H9 (cell line): Measurements from ENCODE around the gene H2BK1. TPM values are rescaled to one million over a fixed set of nuclear protein-coding genes. Genes with fewer than 3 reads are reported as not detected.

Source experiments
- DNase-seq: peaks from one replicate; pipeline ENCODE4 v3.0.0-alpha.2; 2017
- H2AFZ ChIP-seq: one replicate; pipeline ENCODE4 v1.6.1; 2013; ENCODE audit warnings: mild to moderate bottlenecking, low read length, control low read depth, moderate library complexity
- H2AK5ac ChIP-seq: 2 replicates; pipeline ENCODE4 v1.6.1; 2013; ENCODE audit warnings: low read length, control low read depth, mixed read lengths; ENCODE audit not compliant: insufficient read length
- H2BK120ac ChIP-seq: one replicate; pipeline ENCODE4 v1.6.1; 2013; ENCODE audit warnings: low read depth, mild to moderate bottlenecking, low read length, control low read depth, inconsistent platforms; ENCODE audit not compliant: poor library complexity, severe bottlenecking
- H2BK12ac ChIP-seq: 2 replicates; pipeline ENCODE4 v1.6.1; 2013; ENCODE audit warnings: low read length, control low read depth, mixed read lengths, low read depth; ENCODE audit not compliant: insufficient read length
- H2BK15ac ChIP-seq: 2 replicates; pipeline ENCODE4 v1.6.1; 2013; ENCODE audit warnings: low read depth, low read length, control low read depth
- H2BK20ac ChIP-seq: one replicate; pipeline ENCODE4 v1.6.1; 2013; ENCODE audit warnings: low read depth, mild to moderate bottlenecking, low read length, control low read depth, inconsistent platforms; ENCODE audit not compliant: poor library complexity, severe bottlenecking
- H2BK5ac ChIP-seq: 2 replicates; pipeline ENCODE4 v1.6.1; 2013; ENCODE audit warnings: low read length, control low read depth, mixed read lengths; ENCODE audit not compliant: insufficient read length
- H3K14ac ChIP-seq: 2 replicates; pipeline ENCODE4 v1.6.1; 2013; ENCODE audit warnings: low read length, control low read depth; ENCODE audit not compliant: insufficient read depth
- H3K18ac ChIP-seq: 2 replicates; pipeline ENCODE4 v1.6.1; 2013; ENCODE audit warnings: low read depth, mild to moderate bottlenecking, mixed read lengths, low read length, control low read depth; ENCODE audit not compliant: insufficient read length
- H3K23ac ChIP-seq: 2 replicates; pipeline ENCODE4 v1.6.1; 2013; ENCODE audit warnings: low read length, control low read depth, mixed read lengths, low read depth; ENCODE audit not compliant: insufficient read length
- H3K23me2 ChIP-seq: 2 replicates; pipeline ENCODE4 v1.6.1; 2013; ENCODE audit warnings: low read depth, mild to moderate bottlenecking, mixed read lengths, low read length, control low read depth; ENCODE audit not compliant: insufficient read length, poor library complexity, severe bottlenecking
- H3K27ac ChIP-seq: 2 replicates; pipeline ENCODE4 v1.5.1; 2013; ENCODE audit warnings: low read length, control low read depth, mixed read lengths, low read depth; ENCODE audit not compliant: insufficient read length
- H3K27me3 ChIP-seq: 2 replicates; pipeline ENCODE4 v1.6.1; 2013; ENCODE audit warnings: low read length, control low read depth, inconsistent platforms; ENCODE audit not compliant: insufficient read depth
- H3K4ac ChIP-seq: 2 replicates; pipeline ENCODE4 v1.6.1; 2013; ENCODE audit warnings: low read depth, mild to moderate bottlenecking, control low read depth, inconsistent platforms, low read length, moderate library complexity
- H3K4me1 ChIP-seq: 2 replicates; pipeline ENCODE4 v1.6.1; 2013; ENCODE audit warnings: low read length, control low read depth, inconsistent platforms; ENCODE audit not compliant: insufficient read depth
- H3K4me2 ChIP-seq: 2 replicates; pipeline ENCODE4 v1.6.1; 2013; ENCODE audit warnings: low read length, control low read depth, mixed read lengths; ENCODE audit not compliant: insufficient read length, insufficient read depth
- H3K56ac ChIP-seq: 2 replicates; pipeline ENCODE4 v1.6.1; 2013; ENCODE audit warnings: low read depth, mild to moderate bottlenecking, mixed read lengths, low read length, control low read depth; ENCODE audit not compliant: insufficient read length
- H3K79me1 ChIP-seq: 2 replicates; pipeline ENCODE4 v1.6.1; 2013; ENCODE audit warnings: low read depth, mild to moderate bottlenecking, moderate library complexity, low read length, control low read depth, inconsistent platforms; ENCODE audit not compliant: insufficient read depth, poor library complexity, severe bottlenecking
- H3K79me2 ChIP-seq: 2 replicates; pipeline ENCODE4 v1.6.1; 2013; ENCODE audit warnings: low read length, control low read depth, inconsistent platforms; ENCODE audit not compliant: insufficient read depth
- H3K9ac ChIP-seq: 2 replicates; pipeline ENCODE4 v1.6.1; 2013; ENCODE audit warnings: low read length, control low read depth, mixed read lengths; ENCODE audit not compliant: insufficient read length; ENCODE audit errors: extremely low read depth
- H3K9me3 ChIP-seq: one replicate; pipeline ENCODE4 v1.6.1; 2013; ENCODE audit warnings: low read depth, low read length, inconsistent platforms; ENCODE audit not compliant: control insufficient read depth
- H3T11ph ChIP-seq: one replicate; pipeline ENCODE4 v1.6.1; 2013; ENCODE audit warnings: mild to moderate bottlenecking, low read length, control low read depth, inconsistent platforms
- H4K20me1 ChIP-seq: one replicate; pipeline ENCODE4 v1.6.1; 2013; ENCODE audit not compliant: control insufficient read depth, insufficient read length, insufficient read depth
- H4K5ac ChIP-seq: 2 replicates; pipeline ENCODE4 v1.6.1; 2013; ENCODE audit warnings: low read depth, mild to moderate bottlenecking, mixed read lengths, low read length, control low read depth; ENCODE audit not compliant: insufficient read length
- H4K8ac ChIP-seq: replicated peaks from 2 replicates; pipeline ENCODE4 v1.6.1; 2013; ENCODE audit warnings: low read length, control low read depth, mixed read lengths, low read depth; ENCODE audit not compliant: insufficient read length
- H4K91ac ChIP-seq: 2 replicates; pipeline ENCODE4 v1.6.1; 2013; ENCODE audit warnings: low read depth, mild to moderate bottlenecking, moderate library complexity, mixed read lengths, low read length, control low read depth; ENCODE audit not compliant: insufficient read length
- H3K27ac Mint-ChIP-seq, 3 experiments: 2 replicates in 2 of 3; 3 replicates in 1 of 3; pipeline ENCODE4 v1.8.0; 2020 to 2021; ENCODE audit warnings: mixed read lengths in 3 of 3, mild to moderate bottlenecking in 1 of 3, moderate library complexity in 1 of 3
- H3K27me3 Mint-ChIP-seq: 2 replicates; pipeline ENCODE4 v1.8.0; 2021; ENCODE audit warnings: low read depth, mild to moderate bottlenecking, moderate library complexity, mixed read lengths
- H3K36me3 Mint-ChIP-seq, 3 experiments: 2 replicates in 2 of 3; 3 replicates in 1 of 3; pipeline ENCODE4 v1.8.0; 2020 to 2021; ENCODE audit warnings: low read depth in 3 of 3, mixed read lengths in 3 of 3; ENCODE audit not compliant: insufficient read depth in 1 of 3
- H3K4me1 Mint-ChIP-seq, 2 experiments: 2 replicates each; pipeline ENCODE4 v1.8.0; 2020; ENCODE audit warnings: mixed read lengths in 2 of 2
- H3K4me3 Mint-ChIP-seq, 2 experiments: 2 replicates in 1 of 2; 3 replicates in 1 of 2; pipeline ENCODE4 v1.8.0; 2020 to 2021; ENCODE audit warnings: mild to moderate bottlenecking in 2 of 2, mixed read lengths in 2 of 2, moderate library complexity in 1 of 2
- H3K9me3 Mint-ChIP-seq, 2 experiments: 2 replicates in 1 of 2; 3 replicates in 1 of 2; pipeline ENCODE4 v1.8.0; 2020; ENCODE audit warnings: mild to moderate bottlenecking in 2 of 2, mixed read lengths in 2 of 2, moderate library complexity in 1 of 2
- CTCF ChIP-seq: fragments of 200-600 bp; sonication (generic); conservative IDR thresholded peaks from 3 replicates; pipeline ENCODE4 v1.8.0; 2021; ENCODE audit warnings: antibody characterized with exemption, mild to moderate bottlenecking
- WGBS: extraction: QIAGEN DNeasy Blood & Tissue Kit; methylation state at CpG from one replicate; pipeline ENCODE4 v1.1.7; 2013; ENCODE audit warnings: missing lambda C conversion rate, low lambda C conversion rate, mixed read lengths; ENCODE audit not compliant: insufficient read length; ENCODE audit errors: extremely low coverage; 5-methylcytosine and 5-hydroxymethylcytosine counted together
- total RNA-seq: library from RNA; stranded (reverse); gene quantifications from 2 replicates; pipeline ENCODE4 v1.2.1, GENCODE V29; 2021

Gene H2BK1
- total RNA-seq, 1 experiment from 2014 or later: not detected

DNA sequence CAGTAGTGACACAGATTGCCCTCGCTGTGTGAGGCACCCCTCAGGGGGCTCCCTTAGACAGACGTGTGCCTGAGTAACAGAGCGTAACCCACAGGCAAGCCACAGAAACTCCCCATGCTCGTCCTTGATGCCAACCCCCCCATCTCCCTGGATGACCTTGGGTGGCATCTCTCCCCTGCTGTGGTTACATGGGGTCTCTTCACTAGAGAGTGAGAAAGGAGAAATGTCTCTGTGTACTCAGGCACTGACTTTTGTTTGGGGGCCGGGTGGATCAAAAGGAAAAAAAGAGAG, 22.1 kb downstream of the H2BK1 start:
- no peak overlapping the region for H3K18ac ChIP-seq
- WGBS: no CpG with 5 or more reads among the region's 5 CpGs
- no peak overlapping the region for H3K27ac ChIP-seq
- no peak overlapping the region for H3K9ac ChIP-seq
- no peak overlapping the region for H2AK5ac ChIP-seq
- Mint-ChIP-seq H3K9me3 (no peaks in the 10 kb centered on the region), H3K27me3 (peaks cover 34% of the 10 kb centered on the region), H3K4me1 (no peaks in the 10 kb centered on the region), H3K27ac (no peak overlapping the region), H3K36me3 (no peaks in the 10 kb centered on the region; a peak in 1 of 7 replicates), H3K4me3 (no peak overlapping the region)
- H2AFZ ChIP-seq: no peak overlapping the region
- H3T11ph ChIP-seq: no peak overlapping the region
- no peak overlapping the region for H3K4me2 ChIP-seq
- no peak overlapping the region for H2BK15ac ChIP-seq
- no peak overlapping the region for H2BK20ac ChIP-seq
- no peaks in the 10 kb centered on the region for H3K9me3 ChIP-seq
- H4K91ac ChIP-seq: no peak overlapping the region
- no peaks in the 10 kb centered on the region for H3K4me1 ChIP-seq
- no peak overlapping the region for H3K14ac ChIP-seq
- H2BK120ac ChIP-seq: no peak overlapping the region
- no peaks in the 10 kb centered on the region for H3K27me3 ChIP-seq
- no peak for DNase-seq
- H3K4ac ChIP-seq: no peak overlapping the region
- no peak for TF ChIP-seq CTCF
- H3K56ac ChIP-seq: no peak overlapping the region
- no peaks in the 10 kb centered on the region for H3K79me2 ChIP-seq
- no peak overlapping the region for H2BK12ac ChIP-seq
- H3K23me2 ChIP-seq: no peaks in the 10 kb centered on the region
- H4K8ac ChIP-seq: no peak overlapping the region
- H4K20me1 ChIP-seq: no peaks in the 10 kb centered on the region
- H3K79me1 ChIP-seq: no peaks in the 10 kb centered on the region
- H3K23ac ChIP-seq: no peak overlapping the region
- no peak overlapping the region for H4K5ac ChIP-seq
- no peak overlapping the region for H2BK5ac ChIP-seq
